NCI-H226 (cell line): ENCODE data around the gene APBB1IP.
"Not testable (repeated sequence)": the region's sequence is repeated elsewhere in the genome, so short reads cannot be mapped to it uniquely, and the experiment has no call there.

Experiments
- DNase-seq: peaks from one replicate; pipeline ENCODE4 v3.0.0-alpha.2; 2015

Gene APBB1IP

DNA sequence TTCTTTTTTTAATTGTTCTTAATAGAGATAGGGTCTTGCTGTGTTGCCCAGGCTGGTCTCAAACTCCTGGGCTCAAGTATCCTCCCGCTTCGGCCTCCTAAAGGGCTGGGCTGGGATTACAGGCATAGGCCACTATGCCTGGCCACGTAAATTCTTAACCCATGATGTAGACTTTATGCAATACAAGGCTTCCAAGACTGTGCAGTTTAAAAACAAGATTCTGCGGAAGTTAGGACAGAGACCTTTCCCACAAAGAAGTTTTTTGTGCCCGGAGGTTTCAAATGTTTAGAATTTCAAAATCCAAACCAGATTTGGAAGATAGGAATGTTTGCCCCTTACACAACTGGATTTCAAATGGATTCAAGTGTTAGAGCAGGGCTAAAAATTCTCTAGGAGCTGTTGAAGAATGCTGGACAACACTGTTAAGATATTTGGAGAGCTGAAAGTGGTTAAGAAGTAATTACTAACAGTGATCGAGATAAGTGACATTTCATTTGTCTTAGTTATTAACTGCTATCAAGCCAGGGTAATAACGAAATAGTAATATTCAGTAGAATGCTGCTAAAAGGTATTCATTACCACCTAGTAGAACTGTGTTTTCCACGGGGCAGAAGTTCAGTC is 7.4 kb downstream of the APBB1IP start:
- no peak for DNase-seq

DNA sequence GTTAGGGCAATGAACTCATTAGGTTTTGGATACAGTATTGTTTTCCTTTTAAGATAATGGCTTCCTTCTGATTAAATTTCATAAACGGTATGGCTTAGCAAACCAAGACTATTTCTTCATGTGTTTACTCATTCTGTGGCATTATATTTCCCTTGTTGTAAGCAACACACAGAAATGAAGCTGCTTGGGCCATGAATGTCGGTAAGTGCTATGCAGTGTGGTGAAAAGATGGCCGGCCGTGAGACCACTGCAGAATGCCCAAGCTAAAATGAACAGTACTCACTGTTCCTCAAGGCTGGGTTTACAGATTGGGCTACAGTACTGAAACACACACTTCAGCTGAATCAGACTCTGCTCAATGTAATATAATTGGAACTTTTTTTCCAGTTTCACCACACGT is 8.1 kb downstream of the APBB1IP start:
- no peak for DNase-seq

DNA sequence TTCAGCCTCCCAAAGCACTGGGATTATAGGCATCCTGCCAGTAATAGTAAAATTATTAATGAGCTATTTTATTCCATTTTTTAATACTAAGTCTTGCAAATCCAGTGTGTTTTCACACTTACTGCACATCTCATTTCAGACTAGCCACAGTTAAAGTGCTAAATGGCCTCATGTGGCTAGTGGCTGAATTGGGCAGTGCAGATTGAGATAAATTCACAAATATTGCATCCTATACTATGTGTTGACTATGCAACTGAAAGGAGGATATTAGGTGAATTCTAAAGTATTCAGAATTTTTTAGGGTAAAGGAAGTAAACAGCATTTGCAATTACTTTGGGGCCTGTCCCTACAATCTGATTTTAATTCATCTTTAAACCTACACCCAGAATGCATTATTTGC is 10.2 kb downstream of the APBB1IP start:
- no peak for DNase-seq

DNA sequence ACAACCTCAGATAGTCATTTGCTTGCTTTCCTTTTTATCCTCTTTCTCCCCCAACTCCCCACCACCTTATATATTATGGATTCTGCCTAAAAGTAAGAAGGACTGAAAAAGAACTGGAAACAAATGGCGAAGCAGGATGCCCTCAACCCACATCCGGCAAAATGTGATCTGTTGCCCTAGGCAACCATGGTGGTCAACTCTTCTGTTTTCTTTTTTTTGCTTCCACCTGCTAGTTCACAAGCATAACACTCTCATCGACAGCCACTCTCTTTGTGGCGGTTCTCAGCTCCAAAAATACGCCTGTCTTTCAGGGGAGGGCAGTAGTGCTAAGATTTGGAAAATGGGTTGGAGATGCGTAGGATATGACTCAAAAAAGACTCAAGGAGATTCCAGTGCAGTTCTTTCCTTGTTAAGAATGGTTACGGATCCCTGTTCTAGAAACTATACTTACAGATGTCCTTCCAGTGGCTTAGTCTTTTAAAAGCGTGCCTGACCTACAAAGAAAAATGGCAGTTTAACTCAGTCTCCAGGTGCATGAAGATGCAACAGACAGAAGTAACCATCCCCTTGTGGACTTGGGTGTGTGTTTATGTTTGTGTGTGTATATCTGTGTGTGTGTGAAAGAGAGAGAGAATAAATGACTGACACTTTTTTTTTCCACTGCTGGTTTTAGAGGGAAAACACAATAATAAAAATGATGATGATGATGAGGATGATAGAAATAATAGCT is 10.7 kb downstream of the APBB1IP start:
- DNase-seq = no peak

DNA sequence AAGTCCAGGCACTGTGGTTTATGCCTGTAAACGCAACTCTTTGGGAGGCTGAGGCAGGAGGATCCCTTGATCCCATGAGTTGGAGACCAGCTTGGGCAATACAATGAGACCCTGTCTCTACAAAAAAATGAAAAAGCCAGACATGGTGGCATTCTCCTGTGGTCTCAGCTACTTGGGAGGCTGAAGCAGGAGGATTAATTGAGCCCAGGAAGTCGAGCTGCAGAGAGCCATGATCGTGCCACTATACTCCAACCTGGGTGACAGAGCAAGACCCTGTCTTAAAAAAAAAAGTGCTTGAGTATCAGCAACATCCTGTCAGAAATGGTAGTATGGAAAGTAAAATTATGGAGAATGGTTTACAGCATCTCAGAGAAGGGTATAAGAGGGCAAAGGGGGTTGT is 11.6 kb downstream of the APBB1IP start:
- DNase-seq = no peak

DNA sequence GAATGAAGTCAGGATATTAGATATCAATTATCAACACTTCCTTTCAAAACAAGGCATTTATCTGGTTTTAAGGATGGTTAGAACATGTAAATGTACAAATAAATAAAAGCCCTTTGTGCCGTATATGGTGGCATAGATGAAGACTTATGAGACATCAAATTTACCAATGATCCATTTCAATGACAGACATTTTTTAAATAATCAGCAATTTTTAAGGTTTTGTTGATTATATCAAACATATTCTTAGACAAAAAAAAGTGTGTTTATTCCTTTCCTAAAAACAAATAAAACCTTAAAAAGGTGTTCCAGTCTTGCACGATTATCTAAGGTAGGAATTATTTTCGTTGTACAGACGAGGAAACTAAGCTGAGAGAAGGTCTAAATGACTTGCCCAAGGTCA is 13.8 kb downstream of the APBB1IP start:
- DNase-seq = no peak

DNA sequence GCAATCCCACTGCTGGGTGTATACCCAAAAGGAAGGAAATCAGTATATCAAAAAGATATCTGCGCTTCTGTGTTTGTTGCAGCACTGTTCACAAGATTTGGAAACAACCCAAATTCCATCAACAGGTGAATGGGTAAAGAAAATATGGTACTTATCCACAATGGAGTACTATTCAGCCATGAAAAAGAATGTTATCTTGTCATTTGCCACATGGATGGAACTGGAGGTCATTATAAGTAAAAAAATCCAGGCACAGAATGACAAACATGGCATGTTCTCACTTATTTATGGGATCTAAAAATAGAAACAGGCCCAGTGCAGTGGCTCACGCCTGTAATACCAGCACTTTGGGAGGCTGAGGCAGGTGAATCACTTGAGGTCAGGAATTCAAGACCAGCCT is 15.7 kb downstream of the APBB1IP start:
- no peak for DNase-seq

DNA sequence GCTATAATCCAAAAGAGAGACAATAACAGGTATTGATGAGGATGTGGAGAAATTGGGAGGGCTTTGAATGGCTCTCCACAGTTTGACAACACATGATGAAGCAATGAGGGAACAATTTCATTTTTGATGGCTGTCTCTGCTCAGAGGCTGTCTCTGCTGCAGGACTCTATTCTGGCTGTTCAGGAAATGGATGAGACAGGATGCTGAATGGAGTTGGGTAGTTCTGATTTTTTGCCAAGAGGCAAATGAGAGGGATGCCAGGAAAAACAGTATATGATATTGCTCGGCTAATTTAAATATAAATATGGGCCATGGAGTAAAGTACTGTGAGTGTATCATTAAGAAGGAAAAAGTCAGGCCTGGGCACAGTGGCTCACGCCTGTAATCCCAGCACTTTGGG is 16.8 kb downstream of the APBB1IP start:
- no peak for DNase-seq

DNA sequence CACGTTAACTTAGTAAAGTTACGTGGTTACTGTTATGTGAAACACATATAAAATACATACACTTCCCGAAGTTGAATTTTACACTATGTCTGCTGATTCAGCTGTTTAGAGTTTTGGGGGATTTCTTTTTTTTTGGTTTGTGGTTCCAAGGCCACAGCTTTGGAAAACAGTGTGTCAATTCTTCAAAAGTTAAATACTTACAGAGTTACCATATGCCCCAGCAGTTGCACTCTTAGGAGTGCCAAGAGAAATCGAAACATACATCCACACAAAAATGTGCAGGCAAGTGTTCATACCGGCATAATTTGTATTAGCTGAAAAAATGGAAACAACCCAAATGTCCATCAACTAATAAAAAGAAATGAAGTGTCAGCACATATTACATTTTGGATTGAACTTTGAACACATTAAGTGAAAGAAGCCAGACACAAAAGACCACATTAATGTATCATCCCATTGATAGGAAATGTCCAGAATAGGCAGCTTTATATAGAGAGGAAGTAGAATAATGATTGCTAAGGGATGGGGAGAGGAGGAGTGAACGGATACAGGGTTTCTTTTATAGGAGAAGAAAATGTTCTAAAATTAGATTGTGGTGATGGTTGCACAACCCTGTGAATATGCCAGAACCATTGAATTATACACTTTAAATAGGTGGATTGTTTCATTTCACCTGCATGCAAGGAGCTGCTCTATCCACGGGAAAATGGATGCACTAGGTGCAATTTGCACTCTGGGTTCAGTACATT is 17.6 kb downstream of the APBB1IP start:
- DNase-seq = no peak

DNA sequence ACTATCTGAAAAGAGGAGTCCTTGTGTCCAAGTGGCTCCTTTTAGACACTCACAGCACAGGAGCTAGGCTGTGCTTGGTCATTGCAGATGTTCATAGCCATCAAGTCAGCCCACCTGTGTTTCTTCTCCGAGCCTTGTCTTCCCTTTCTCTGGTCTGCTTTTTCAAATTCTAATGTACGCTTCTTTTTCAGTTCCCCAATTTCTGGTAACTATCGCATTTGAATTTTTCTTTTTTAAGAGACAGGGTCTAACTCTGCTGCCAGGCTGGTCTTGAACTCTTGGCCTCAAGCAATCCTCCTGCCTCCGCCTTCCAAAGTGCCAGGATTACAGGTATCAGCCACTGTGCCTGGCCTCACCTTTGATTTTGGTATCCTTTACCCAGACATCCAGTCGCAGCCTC is 18.9 kb downstream of the APBB1IP start:
- DNase-seq = no peak

DNA sequence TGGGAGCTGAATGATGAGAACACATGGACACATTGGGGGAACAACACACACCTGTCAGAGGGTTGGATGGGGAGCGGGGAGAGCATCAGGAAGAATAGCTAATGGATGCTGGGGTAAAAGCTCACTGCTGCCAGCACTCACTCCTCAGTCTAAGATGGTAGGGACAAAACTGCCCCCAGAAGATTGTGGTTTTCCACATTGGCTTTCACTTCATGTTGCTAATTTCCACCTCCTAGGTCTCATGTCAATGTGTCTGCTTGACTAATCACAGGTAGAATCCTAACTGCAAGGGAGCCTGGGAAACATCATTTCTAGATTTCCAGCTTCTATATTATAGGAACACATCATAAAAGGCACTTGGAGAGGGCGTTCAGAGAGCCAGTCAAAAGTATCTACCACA is 22.6 kb downstream of the APBB1IP start:
- DNase-seq = no peak

DNA sequence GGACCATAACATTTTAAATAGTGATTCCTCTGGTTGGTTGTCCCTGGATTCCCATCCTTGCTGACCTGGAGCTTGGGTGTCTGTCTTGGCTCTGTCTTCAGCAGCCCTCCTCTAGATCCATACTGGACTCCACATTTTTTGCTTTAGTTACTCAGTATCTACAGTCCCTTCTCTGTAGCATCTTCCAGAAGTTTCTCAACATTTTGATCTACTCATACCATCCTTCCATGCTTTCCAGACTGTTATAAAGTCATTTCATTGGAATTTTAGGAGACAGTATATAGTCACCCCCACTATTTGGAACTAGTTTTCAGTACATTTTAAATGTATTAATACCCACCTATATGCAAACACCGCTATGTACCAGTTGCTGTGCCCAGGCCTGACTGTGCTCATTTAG is 25.8 kb downstream of the APBB1IP start:
- no peak for DNase-seq

DNA sequence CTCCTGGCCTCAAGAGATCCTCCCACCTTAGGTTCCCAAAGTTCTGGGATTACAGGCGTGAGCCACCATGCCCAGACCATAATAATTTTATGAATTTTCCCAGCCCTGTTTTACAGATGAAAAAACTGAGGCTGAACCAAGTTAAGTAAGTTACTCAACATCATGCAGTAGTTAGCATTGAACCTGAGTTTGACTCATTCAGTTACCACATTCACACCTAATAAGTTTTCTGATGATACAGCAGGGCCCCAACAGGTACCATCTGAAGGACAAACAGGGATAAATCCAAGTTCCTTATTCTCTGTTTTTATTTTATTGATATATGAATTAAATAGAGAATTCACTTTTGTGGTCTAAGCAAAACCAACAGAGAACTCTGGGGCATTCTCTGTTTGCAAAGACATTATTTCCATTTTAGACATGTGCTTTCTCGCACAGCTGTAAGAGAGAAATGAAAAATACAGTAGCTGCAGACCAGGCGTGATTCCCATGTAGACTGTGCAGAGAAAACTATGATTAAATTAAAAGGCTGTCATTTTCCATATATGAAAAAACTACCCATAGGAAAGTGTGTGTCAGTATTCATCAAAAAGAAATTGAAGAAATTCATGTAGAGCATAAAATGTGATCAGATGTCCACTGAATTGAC is 26.6 kb downstream of the APBB1IP start:
- DNase-seq = no peak

DNA sequence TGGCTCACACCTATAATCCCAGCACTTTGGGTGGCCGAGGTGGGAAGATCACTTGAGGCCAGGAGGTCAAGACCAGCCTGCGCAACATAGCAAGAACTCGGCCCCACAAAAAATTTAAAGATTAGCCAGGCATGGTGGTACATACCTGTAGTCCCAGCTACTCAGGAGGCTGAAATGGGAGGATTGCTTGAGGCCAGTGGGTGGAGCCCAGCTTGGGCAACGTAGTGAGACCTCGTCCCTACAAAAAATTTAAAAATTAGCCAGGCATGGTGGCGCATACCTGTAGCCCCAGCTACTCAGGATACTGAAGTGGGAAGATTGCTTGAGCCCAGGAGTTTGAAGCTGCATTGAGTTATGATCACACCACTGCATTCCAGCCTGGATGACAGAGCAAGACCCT is 28.4 kb downstream of the APBB1IP start:
- not testable (repeated sequence) for DNase-seq

DNA sequence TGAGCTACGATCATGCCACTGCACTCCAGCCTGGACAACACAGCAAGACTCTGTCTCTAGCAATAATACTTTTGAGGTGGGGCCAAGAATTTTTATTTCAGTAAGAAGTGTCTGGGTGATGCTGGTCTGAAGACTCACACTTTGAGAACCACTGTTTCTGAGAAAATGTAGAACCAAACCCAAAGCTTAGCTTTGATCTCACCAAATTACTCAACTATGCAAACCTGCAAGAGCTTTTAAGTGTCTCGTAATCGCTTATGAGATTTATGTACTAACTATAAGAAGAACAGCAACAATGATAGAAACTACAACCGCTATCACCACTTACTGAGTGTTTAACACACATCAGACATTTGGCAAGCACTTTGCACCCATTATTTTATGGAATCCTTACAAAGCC is 29.5 kb downstream of the APBB1IP start:
- no peak for DNase-seq

DNA sequence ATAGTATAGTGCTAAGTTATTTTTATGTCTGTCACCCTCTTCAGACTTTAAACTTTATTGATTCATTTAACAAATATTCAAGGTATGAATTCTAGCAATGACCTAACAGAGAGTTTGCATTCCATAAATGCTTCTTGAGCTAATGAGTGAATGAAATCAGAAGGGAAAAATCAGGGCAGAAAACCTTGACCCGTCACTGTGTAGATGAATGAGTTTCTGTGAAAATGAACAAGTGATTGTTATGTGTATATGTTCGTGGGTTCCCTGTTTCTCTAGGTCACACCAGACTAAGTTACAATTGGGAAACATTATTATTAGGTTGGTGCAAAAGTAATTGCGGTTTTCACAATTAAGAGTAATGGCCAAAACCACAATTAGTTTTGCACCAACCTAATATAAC is 30.1 kb downstream of the APBB1IP start:
- peak; percentile 72 for DNase-seq

DNA sequence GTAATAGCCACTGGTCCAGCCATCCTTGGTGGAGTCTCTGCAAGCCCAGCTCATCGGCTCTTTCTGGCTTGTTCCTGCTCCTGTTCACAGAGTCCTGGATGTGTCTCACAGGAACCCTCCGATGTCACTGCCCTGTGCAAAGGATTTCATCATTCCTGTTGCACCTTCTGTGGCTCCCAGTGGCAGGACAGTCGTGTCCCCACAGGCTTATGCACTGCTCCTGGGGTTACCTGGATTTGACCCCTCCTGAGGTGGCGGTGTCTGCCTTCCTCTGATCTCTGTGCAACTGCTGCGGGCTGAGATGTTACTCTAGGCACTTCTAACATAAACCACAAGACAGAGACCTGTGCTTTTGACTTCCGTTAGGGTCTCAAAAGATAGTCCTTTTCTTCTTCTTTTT is 30.6 kb downstream of the APBB1IP start:
- no peak for DNase-seq

DNA sequence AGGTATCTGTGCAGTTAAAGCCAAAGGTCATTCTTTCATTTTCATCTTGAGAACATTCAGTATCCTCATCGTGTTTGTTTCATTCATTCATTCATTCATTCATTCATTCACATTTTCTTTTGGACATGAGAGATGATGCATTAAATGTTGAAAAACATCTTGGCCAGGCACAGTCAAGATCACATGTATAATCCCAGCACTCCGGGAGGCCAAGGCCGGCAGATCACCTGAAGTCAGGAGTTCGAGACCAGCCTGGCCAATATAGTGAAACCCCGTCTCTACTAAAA is 34.3 kb downstream of the APBB1IP start:
- no peak for DNase-seq

DNA sequence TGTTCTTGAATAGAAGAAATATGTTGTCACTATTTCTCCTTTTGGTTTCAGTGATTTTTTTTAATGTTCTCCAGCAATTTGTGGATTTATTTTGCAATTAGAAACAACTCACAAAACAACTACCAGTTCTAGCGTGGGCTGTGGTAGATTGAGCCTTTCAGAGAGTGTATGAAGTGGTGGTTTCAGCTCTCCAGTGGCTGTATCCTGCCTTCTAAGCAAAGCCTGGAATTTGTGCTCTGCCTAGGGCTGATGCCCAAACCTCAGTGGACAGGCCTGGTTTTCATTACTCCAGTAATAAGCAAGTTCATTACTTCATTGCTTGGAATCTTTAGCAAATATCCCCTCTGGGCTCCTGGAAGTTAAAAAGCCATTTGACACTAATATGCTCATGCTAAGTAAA is 35.9 kb downstream of the APBB1IP start:
- no peak for DNase-seq

DNA sequence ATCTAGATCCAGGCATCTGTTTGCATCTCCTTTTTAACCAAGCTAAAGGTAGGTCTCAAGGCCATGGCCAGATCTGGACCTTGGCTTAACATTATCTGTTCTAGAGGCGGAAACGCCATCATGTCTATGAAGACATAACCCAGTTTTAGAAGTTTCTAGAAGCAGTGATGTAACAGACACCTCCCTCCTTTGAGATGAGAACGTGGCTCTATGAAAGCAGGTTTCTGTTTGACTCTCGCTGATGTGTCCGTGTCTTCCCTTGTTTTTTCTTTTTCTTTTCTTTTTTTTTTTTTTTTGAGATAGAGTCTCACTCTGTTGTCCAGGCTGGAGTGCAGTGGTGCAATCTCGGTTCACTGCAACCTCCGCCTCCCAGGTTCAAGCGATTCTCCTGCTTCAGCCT is 36.7 kb downstream of the APBB1IP start:
- DNase-seq = not testable (repeated sequence)

DNA sequence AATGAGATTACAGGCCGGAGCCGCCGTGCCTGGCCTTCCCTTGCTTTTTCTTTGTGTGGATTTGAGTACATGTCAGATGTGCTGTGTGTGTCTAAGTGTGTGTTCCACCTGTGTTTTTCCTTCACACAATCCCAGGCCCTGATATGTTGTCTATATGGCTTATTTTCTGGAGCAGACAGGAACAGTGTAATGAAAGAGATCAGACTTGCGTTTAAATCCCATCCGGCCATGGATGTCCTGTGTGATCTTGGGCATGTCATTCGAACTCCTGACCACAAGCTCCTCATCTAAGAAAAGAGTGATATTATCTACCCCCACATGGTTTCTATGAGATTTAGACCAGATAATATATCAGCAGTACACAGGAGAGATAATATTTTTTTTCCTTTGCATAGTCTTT is 37.2 kb downstream of the APBB1IP start:
- DNase-seq = no peak

DNA sequence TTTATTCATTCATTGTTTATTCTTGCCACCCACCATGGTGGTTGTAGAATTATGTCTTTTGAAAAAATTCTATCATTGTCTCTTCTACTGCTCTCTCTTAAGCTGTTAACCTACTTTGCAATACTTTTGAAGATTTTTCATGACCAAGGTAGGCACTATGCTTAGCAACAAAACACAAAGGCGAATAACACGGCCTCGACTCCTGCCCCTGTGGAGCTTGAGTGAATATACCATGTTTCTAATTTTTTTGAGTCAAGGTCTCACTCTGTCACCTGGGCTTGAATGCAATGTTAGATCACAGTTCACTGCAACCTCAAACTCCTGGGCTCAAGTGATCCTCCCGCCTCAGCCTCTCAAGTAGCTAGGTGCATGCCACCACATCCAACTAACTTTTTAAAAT is 39.4 kb downstream of the APBB1IP start:
- no peak for DNase-seq

DNA sequence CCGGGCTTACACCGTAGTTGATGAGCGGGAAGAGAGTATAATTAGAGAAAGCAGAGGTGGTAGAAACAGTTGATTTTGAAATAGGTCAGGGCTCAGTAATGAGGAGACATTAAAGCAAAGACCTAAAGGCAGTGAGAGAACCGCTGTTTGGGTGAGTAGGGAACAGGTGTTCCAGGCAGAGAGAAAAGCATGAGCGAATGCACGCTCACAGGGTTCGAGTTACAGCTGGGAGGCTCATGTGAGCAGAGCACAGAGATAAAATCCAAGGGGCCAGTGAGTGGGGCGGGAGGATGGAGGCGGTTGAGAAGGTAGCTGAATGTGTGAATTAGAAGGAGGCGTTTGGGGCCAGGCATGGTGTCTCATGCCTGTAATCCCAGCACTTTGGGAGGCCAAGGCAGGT is 39.9 kb downstream of the APBB1IP start:
- no peak for DNase-seq
